Measurements from ENCODE around the gene TDRD1. TPM values are rescaled to one million over a fixed set of nuclear protein-coding genes. Genes with fewer than 3 reads are reported as not detected.

The TDRD1 gene
- total and polyA plus RNA-seq, 2 donors (not counting 3 experiments of a cell fraction or from before 2014, with no cell fraction given) = not detected

GRCh38 chr10:114189700-114190099 is 10.5 kb downstream of the TDRD1 start:
- Histone ChIP-seq H2AFZ (ENCODE audit: low read depth, low read length) (no peak overlapping the region), H3K79me2 (ENCODE audit: control insufficient read depth, insufficient read depth, low read length) (no peaks in the 10 kb centered on the region), H3K9me3 (replicated peaks; ENCODE audit: control insufficient read depth, insufficient read depth, low read length) (no peaks in the 10 kb centered on the region), H3K27ac (ENCODE audit: insufficient read depth, low read depth, low read length) (no peak overlapping the region), H3K9ac (replicated peaks; ENCODE audit: extremely low read depth, insufficient read depth, low read length) (no peak overlapping the region), H3K9me1 (replicated peaks; ENCODE audit: control insufficient read depth, extremely low read depth, insufficient read depth, low read length) (no peaks in the 10 kb centered on the region), H3K27me3 (ENCODE audit: control insufficient read depth in 2 of 2, insufficient read depth in 2 of 2, low read length in 2 of 2) (no peaks in the 10 kb centered on the region), H3K36me3 (ENCODE audit: control insufficient read depth in 2 of 2, extremely low read depth in 1 of 2, insufficient read depth in 2 of 2, low read length in 2 of 2) (no peaks in the 10 kb centered on the region), H3K4me2 (ENCODE audit: insufficient read depth, low read length) (no peak overlapping the region), H3K4me3 (replicated peaks in 1 of 3; ENCODE audit: insufficient read depth in 1 of 3, low read depth in 1 of 3, low read length in 3 of 3) (no peak overlapping the region), H4K20me1 (replicated peaks; ENCODE audit: control insufficient read depth, extremely low read depth, insufficient read depth, low read length) (no peaks in the 10 kb centered on the region), H3K4me1 (ENCODE audit: control insufficient read depth, extremely low read depth, insufficient read depth, low read length) (no peaks in the 10 kb centered on the region)
- BruUV-seq (replicated peaks) = no TSS peak
- POLR2A ChIA-PET = no interaction called here
- CTCF ChIA-PET = no interaction called here
- dilution Hi-C loops (cut with MboI; ENCODE audit: extremely low pct_ligation_motif_present, low sequenced_read_pairs) = no loop called here
- intact Hi-C loops (cut with micrococcal nuclease) = no loop called here
- no peak for FAIRE-seq
- no peak for TF ChIP-seq MAX (IDR thresholded peaks at IDR 0.05; ENCODE audit: insufficient read depth, insufficient read length)
- no peak for TF ChIP-seq GATA2 (IDR thresholded peaks at IDR 0.05; ENCODE audit: insufficient read depth, insufficient read length, low read depth, low read length)
- no peak for TF ChIP-seq POLR2AphosphoS5 (IDR thresholded peaks at IDR 0.05; ENCODE audit: insufficient read depth, low read depth, low read length)
- TF ChIP-seq JUN (IDR thresholded peaks at IDR 0.05; ENCODE audit: borderline replicate concordance, insufficient read depth, insufficient read length, low read depth) = no peak
- no peak for TF ChIP-seq EZH2 (IDR thresholded peaks at IDR 0.05; ENCODE audit: borderline replicate concordance, low read depth, low read length, severe bottlenecking)
- no peak for TF ChIP-seq CTCF (IDR thresholded peaks at IDR 0.05; ENCODE audit: extremely low read depth in 1 of 2, insufficient read depth in 1 of 2, low read depth in 1 of 2, low read length in 2 of 2)
- no peak for TF ChIP-seq FOS (IDR thresholded peaks at IDR 0.05; ENCODE audit: borderline replicate concordance, insufficient read depth, low read length)
- TF ChIP-seq POLR2A (IDR thresholded peaks at IDR 0.05; ENCODE audit: low read depth, low read length) = no peak
- TF ChIP-seq MYC (IDR thresholded peaks at IDR 0.05; ENCODE audit: low read depth, low read length) = no peak
- DNase-seq (ENCODE audit: low read depth, low spot score) = no peak
